ENCODE results near the gene TRIM6.
"Not testable (repeated sequence)": the region's sequence is repeated elsewhere in the genome, so short reads cannot be mapped to it uniquely, and the experiment has no call there.

Gene TRIM6

GRCh38 chr11:5596607-5597201, at the start of gene TRIM6:
TRIM6 (plus strand) TSS chr11:5596637; CDS start chr11:5596898, 261 bp downstream.
- no peak for DNase-seq (ENCODE audit: low read depth, low spot score)

GRCh38 chr11:5547982-5548381, 48.5 kb upstream of the TRIM6 start:
- DNase-seq (ENCODE audit: low read depth, low spot score): no peak

DNA sequence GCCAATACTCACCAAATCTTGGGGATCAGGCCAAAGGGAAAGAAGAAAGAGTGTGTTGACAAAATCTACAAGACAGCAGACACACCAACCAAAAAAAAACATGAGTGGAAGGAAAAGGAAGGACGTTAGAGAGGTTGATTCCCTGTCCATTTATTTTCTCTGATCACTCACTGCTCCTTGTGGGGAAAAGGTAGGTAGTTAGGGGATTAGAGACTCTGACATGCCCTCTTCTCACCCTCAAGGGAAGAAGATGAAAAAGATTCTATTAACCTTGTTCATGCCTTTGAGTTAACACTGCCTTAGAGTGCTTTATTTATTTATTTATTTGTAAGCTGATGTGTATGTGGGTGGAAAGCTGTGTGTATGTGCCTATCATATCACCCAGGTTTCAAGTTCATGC, 48.0 kb upstream of the TRIM6 start, which contains the start of gene OR52H1:
TSS of gene OR52H1 (minus strand) at position 101 of the 400 bp plus-strand sequence. CDS start 3,035 bp downstream, outside the sequence.
- DNase-seq (ENCODE audit: low read depth, low spot score): no peak

DNA sequence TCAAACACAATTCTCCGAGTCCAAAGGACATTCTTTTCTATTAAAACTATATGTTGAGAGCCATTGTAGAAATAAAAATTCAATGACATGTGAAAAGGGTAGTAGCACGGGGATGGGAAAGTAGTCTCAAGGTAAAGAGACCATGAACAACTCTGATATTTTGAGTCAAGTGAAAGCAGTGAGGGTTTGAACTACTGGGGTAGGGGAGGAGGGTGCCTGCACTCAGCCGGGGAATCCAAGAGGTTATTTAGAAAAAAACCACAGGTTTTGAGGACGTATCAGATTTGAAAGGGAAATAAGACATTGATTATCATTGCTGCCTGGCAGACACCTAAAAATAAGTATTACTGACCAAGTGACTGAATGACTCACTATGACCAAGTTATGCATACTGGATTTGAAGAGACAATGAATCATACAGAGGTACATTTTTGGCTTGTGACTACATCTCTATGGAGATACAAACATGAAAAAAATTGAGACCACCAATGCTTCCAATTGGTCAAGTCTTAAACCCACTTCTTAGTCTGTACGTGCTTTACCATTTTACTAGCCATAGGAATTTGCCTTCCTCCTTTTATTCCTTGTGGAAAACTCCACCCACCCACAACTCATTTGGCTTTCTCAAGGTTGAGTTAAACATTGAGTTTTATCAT, 45.9 kb upstream of the TRIM6 start:
- DNase-seq (ENCODE audit: low read depth, low spot score): no peak

DNA sequence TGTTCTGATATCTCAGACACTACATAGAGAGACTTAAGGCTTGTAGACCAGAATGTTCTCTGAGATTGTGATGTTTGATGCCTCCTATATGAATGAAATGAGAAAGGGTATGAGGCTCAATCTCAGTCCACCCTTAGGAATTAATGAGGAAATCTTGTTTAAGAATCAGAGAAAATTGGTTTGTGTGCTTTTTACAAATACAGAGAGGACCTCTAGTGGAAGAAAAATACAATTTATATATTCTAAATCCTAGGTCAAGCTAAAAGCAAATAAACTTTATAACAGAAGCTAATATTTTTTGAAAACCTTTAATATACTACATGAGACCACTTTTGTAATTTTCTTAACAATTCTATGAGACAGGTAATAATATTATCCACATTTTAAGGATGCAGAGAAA, 43.1 kb upstream of the TRIM6 start:
- DNase-seq (ENCODE audit: low read depth, low spot score): no peak

DNA sequence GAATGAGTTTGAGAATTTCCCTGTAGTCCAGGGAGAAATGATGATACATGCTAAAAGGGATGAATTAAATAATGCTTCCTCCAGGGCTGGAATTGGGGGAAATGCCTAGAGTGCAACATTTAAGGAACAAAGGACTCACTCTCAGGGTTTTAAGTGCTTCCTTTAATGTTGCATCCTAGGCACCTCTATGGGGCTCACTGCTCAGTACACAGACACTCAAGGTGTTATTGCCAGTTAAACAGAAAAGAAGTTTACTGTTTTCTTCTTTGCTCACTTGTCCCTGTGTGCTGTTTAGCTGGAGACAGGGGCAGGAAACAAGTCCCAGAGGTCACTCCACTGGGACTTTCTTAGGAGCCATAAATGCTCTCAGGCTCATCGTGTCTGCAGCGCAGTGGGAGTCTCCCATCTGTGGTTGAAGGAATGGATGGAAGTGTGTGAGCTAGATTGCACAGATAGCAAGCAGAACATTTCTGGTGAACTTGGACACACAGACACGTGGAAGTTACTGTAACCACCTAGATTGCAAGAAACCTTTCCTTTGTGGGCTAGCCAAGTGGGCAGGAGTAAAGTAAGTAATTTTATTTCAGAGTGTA, 39.7 kb upstream of the TRIM6 start:
- no peak for DNase-seq (ENCODE audit: low read depth, low spot score)

DNA sequence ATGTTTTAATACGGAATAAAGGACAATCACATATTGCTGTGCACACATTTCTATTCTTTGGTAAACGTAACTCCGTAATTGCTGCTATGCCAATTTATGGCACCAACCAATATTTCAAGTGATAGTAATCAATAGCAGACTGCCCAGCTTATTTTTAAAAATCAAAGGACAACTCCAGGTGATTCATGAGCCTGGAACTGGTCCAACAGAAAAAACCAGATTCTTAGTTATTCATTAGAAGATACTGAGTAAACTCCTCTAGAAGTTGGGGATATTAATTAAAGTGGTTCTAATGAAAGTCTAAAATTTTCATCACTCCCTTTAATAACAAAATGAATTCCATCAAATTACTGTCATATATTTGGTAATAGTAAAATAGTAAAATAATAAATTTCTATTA, 38.7 kb upstream of the TRIM6 start:
- DNase-seq (ENCODE audit: low read depth, low spot score): no peak

GRCh38 chr11:5564259-5565019, 32.0 kb upstream of the TRIM6 start:
- DNase-seq (ENCODE audit: low read depth, low spot score): no peak

DNA sequence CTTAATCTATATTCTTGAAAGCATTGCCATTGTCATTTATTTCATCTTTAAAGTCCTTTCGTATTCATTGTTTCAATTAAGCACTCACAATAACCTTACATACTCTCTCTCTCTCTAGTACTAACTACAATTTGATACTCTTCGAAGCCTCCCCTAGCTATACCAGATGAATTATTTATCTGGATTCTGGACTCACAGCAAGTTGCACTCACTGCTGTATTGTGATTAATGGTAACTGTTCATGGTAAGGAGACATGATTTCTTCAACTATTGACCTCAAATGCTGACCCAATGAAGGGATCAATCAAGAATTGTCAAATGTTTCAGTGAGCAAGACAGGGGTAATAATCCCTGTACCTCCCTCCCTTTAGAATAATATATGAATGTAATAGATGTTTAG, 21.8 kb upstream of the TRIM6 start:
- DNase-seq (ENCODE audit: low read depth, low spot score): no peak

DNA sequence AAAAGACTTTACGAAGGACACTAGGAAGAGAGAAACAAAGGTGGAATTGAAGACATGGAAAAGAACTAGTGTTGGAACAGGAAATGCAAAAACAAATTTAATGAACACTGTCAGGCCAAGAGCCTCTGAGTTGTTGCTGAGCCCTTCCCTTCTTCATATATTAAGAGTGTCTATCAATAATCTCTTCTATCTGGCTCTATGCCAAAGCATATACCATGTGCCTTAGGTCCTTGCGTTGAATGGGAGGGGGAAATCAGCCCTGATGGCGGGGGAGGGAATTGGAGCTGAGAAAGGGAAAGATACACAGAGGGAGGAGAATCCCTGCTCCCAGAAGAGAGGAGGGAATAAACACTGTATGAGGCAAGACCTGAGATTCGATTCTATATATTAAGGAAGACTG, 21.3 kb upstream of the TRIM6 start:
- no peak for DNase-seq (ENCODE audit: low read depth, low spot score)

DNA sequence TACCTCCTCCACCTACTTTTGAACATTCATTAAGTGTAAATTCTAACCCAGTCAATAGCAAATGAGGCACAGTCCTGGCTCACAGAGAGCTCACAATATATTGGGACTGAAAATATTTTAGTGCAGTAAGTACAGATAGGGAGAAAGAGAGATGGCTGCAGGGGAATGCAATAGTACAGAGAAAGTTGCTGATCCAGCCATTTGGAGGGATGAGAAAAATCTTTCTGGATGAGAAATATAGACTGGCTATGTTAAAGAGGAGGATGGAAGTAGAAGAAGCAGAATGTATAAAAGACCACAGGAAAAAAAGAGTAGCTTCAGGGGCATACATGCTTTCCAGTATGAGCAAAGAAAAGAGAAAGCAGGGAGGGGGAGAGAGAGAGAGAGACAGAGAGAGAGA, 19.3 kb upstream of the TRIM6 start:
- no peak for DNase-seq (ENCODE audit: low read depth, low spot score)

- no peak for DNase-seq (ENCODE audit: low read depth, low spot score)
Observed at GRCh38 chr11:5580577-5580976, 15.9 kb upstream of the TRIM6 start, which contains the start of gene OR52B6. OR52B6 (plus strand) TSS chr11:5580877; CDS start chr11:5580877, 0 bp downstream.

DNA sequence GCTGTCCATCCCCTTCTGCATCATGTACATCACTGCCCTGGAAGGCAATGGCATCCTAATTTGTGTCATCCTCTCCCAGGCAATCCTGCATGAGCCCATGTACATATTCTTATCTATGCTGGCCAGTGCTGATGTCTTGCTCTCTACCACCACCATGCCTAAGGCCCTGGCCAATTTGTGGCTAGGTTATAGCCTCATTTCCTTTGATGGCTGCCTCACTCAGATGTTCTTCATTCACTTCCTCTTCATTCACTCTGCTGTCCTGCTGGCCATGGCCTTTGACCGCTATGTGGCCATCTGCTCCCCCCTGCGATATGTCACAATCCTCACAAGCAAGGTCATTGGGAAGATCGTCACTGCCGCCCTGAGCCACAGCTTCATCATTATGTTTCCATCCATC, 15.4 kb upstream of the TRIM6 start:
- no peak for DNase-seq (ENCODE audit: low read depth, low spot score)

DNA sequence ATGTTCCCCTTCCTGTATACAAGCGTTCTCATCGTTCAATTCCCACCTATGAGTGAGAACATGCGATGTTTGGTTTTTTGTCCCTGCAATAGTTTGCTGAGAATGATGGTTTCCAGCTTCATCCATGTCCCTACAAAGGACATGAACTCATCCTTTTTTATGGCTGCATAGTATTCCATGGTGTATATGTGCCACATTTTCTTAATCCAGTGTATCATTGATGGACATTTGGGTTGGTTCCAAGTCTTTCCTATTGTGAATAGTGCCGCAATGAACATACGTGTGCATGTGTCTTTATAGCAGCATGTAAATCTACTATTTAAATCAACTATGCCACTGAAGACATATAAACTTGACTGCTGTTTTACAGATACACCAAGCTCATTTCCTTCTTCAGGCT, 12.0 kb upstream of the TRIM6 start:
- not testable (repeated sequence) for DNase-seq (ENCODE audit: low read depth, low spot score)

GRCh38 chr11:5589906-5590305, 6.5 kb upstream of the TRIM6 start:
- not testable (repeated sequence) for DNase-seq (ENCODE audit: low read depth, low spot score)

DNA sequence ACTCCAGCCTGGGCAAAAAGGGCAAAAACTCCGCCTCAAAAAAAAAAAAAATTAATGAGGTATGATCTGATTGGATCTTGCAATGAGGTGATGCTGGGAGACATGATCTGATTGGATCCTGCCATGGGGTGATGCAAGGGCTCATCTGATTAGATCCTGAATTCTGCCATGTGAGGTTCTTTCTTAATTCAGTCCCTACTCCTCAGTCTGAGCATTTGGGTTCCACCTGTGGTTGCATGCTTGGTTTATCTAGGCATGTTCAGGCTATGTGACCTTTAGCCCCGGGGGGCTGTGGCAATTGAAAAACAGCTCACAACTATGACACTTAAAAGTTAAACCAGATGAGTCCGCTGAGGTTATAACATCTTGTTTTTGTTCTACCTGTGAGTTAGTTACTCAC, 4.8 kb upstream of the TRIM6 start:
- DNase-seq (ENCODE audit: low read depth, low spot score): no peak

GRCh38 chr11:5592615-5593014, 3.8 kb upstream of the TRIM6 start:
- no peak for DNase-seq (ENCODE audit: low read depth, low spot score)

- no peak for DNase-seq (ENCODE audit: low read depth, low spot score)
Observed at GRCh38 chr11:5593146-5593545, 3.3 kb upstream of the TRIM6 start.

DNA sequence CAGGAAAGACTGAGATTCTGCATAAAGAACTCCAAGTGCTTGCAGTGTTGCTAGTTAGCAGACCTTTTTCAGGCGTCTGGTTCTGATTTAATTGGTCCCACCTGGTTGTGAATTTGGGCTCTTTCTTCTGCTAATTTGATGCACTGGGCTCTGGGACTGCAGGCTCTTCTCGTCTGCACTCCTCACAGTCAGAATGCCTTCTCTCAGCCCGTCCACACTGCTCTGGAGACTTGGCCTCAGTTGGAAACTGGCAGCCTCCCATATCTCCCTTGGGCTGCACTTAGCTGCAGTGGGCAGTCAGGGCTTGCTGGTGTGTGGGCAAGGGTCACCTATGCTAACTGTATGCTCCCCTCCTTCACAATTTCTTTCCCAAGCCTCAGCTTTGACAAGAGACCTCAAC, 1.5 kb downstream of the TRIM6 start:
- DNase-seq (ENCODE audit: low read depth, low spot score): no peak

GRCh38 chr11:5600374-5600851, 4.0 kb downstream of the TRIM6 start:
- DNase-seq (ENCODE audit: low read depth, low spot score): no peak

GRCh38 chr11:5602791-5603190, 6.4 kb downstream of the TRIM6 start:
- not testable (repeated sequence) for DNase-seq (ENCODE audit: low read depth, low spot score)

DNA sequence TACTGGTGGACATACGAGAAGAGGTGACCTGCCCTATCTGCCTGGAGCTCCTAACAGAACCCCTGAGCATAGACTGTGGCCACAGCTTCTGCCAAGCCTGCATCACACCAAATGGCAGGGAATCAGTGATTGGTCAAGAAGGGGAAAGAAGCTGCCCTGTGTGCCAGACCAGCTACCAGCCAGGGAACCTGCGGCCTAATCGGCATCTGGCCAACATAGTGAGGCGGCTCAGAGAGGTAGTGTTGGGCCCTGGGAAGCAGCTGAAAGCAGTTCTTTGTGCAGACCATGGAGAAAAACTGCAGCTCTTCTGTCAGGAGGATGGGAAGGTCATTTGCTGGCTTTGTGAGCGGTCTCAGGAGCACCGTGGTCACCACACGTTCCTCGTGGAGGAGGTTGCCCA, 6.9 kb downstream of the TRIM6 start:
- no peak for DNase-seq (ENCODE audit: low read depth, low spot score)
